ENCODE measurements around the gene GNA12.

GNA12 gene

GRCh38 chr7:2819161-2819953 is 24.8 kb downstream of the GNA12 start:
- Histone ChIP-seq H3K9me3 (ENCODE audit: control insufficient read depth, insufficient read depth, low read length) (no peaks in the 10 kb centered on the region), H3K36me3 (ENCODE audit: control insufficient read depth, low read length) (no peaks in the 10 kb centered on the region), H3K27me3 (ENCODE audit: control insufficient read depth, low read length) (peaks cover 14% of the 10 kb centered on the region; the same call in 1 of the 2 replicates), H3K79me2 (ENCODE audit: control insufficient read depth, low read length) (peaks cover 68% of the 10 kb centered on the region), H3K4me3 (ENCODE audit: low read length) (no peak overlapping the region), H3K4me2 (ENCODE audit: low read length) (no peak overlapping the region), H3K4me1 (ENCODE audit: control insufficient read depth, low read length) (peaks cover 53% of the 10 kb centered on the region), H3F3A (ENCODE audit: control insufficient read depth, insufficient read depth) (peaks cover 10% of the 10 kb centered on the region), H3K27ac (ENCODE audit: low read depth, low read length) (no peak overlapping the region), H3K9me2 (replicated peaks; ENCODE audit: control insufficient read depth, low read length) (no peaks in the 10 kb centered on the region), H4K20me1 (ENCODE audit: control insufficient read depth, insufficient read depth, low read depth, low read length) (peaks cover 8% of the 10 kb centered on the region; the same call in 1 of the 2 replicates)
- TF ChIP-seq CTCF (IDR thresholded peaks at IDR 0.05; ENCODE audit: low read depth, low read length, poor library complexity, severe bottlenecking) (no peak), EZH2phosphoT487 (IDR thresholded peaks at IDR 0.05; ENCODE audit: borderline replicate concordance, low read length) (0 out of 2 replicates have a peak, but pooled peaks have one; percentile 72)

GRCh38 chr7:2818653-2819052 is 25.5 kb downstream of the GNA12 start:
- peaks cover 4% of the 10 kb centered on the region; the same call in 1 of the 2 replicates for H4K20me1 ChIP-seq (ENCODE audit: control insufficient read depth, insufficient read depth, low read depth, low read length)
- H3K27me3 ChIP-seq (ENCODE audit: control insufficient read depth, low read length), result peaks cover 14% of the 10 kb centered on the region; the same call in 1 of the 2 replicates
- H3F3A ChIP-seq (ENCODE audit: control insufficient read depth, insufficient read depth), result peaks cover 10% of the 10 kb centered on the region
- no peak overlapping the region for H3K4me3 ChIP-seq (ENCODE audit: low read length)
- TF ChIP-seq EZH2phosphoT487 (IDR thresholded peaks at IDR 0.05; ENCODE audit: borderline replicate concordance, low read length) (no peak), CTCF (IDR thresholded peaks at IDR 0.05; ENCODE audit: low read depth, low read length, poor library complexity, severe bottlenecking) (no peak)
- H3K79me2 ChIP-seq (ENCODE audit: control insufficient read depth, low read length), result peaks cover 61% of the 10 kb centered on the region
- H3K27ac ChIP-seq (ENCODE audit: low read depth, low read length), result no peak overlapping the region
- H3K4me1 ChIP-seq (ENCODE audit: control insufficient read depth, low read length), result peaks cover 46% of the 10 kb centered on the region
- H3K4me2 ChIP-seq (ENCODE audit: low read length), result no peak overlapping the region
- no peaks in the 10 kb centered on the region for H3K36me3 ChIP-seq (ENCODE audit: control insufficient read depth, low read length)
- no peaks in the 10 kb centered on the region for H3K9me3 ChIP-seq (ENCODE audit: control insufficient read depth, insufficient read depth, low read length)
- no peaks in the 10 kb centered on the region for H3K9me2 ChIP-seq (replicated peaks; ENCODE audit: control insufficient read depth, low read length)

GRCh38 chr7:2818121-2818520 is 26.0 kb downstream of the GNA12 start:
- H3K4me1 ChIP-seq (ENCODE audit: control insufficient read depth, low read length), result peaks cover 41% of the 10 kb centered on the region
- peaks cover 4% of the 10 kb centered on the region for H3F3A ChIP-seq (ENCODE audit: control insufficient read depth, insufficient read depth)
- no peaks in the 10 kb centered on the region for H3K9me3 ChIP-seq (ENCODE audit: control insufficient read depth, insufficient read depth, low read length)
- TF ChIP-seq EZH2phosphoT487 (IDR thresholded peaks at IDR 0.05; ENCODE audit: borderline replicate concordance, low read length) (no peak), CTCF (IDR thresholded peaks at IDR 0.05; ENCODE audit: low read depth, low read length, poor library complexity, severe bottlenecking) (no peak)
- H3K27me3 ChIP-seq (ENCODE audit: control insufficient read depth, low read length), result peaks cover 14% of the 10 kb centered on the region; the same call in 1 of the 2 replicates
- peaks cover 56% of the 10 kb centered on the region for H3K79me2 ChIP-seq (ENCODE audit: control insufficient read depth, low read length)
- H3K9me2 ChIP-seq (replicated peaks; ENCODE audit: control insufficient read depth, low read length), result no peaks in the 10 kb centered on the region
- H3K4me2 ChIP-seq (ENCODE audit: low read length), result no peak overlapping the region
- H3K36me3 ChIP-seq (ENCODE audit: control insufficient read depth, low read length), result no peaks in the 10 kb centered on the region
- peaks cover 4% of the 10 kb centered on the region; the same call in 1 of the 2 replicates for H4K20me1 ChIP-seq (ENCODE audit: control insufficient read depth, insufficient read depth, low read depth, low read length)
- no peak overlapping the region for H3K4me3 ChIP-seq (ENCODE audit: low read length)
- no peak overlapping the region for H3K27ac ChIP-seq (ENCODE audit: low read depth, low read length)
